Stimulated activated CD4-positive, alpha-beta T cell treated with anti-CD3 and anti-CD28 coated beads, Interleukin-15, amount 100 ng/mL, for 1 hour (primary cell): Measurements from ENCODE around the gene PTPRN.
"Not testable (repeated sequence)": the region's sequence is repeated elsewhere in the genome, so short reads cannot be mapped to it uniquely, and the experiment has no call there.

ENCODE experiments used
- DNase-seq, 2 donors: peaks; one replicate each; pipeline ENCODE4 v3.0.0-alpha.2; 2020; ENCODE audit warnings: low read depth in 1 of 2, low spot score in 1 of 2

The PTPRN gene

GRCh38 chr2:219270055-219270372, 39.2 kb downstream of the PTPRN start:
- DNase-seq, result no peak

- no peak for DNase-seq
Measured at GRCh38 chr2:219269362-219270054, 39.7 kb downstream of the PTPRN start.

GRCh38 chr2:219268294-219268693, 40.9 kb downstream of the PTPRN start:
- no peak for DNase-seq

- no peak for DNase-seq
Measured at GRCh38 chr2:219266886-219267285, 42.3 kb downstream of the PTPRN start.

- no peak for DNase-seq
Measured at GRCh38 chr2:219266232-219266631, 43.0 kb downstream of the PTPRN start.

- no peak for DNase-seq
Measured at GRCh38 chr2:219261024-219261855, 48.0 kb downstream of the PTPRN start.

GRCh38 chr2:219258942-219259341, 50.3 kb downstream of the PTPRN start:
- not testable (repeated sequence) for DNase-seq

- no peak for DNase-seq
Measured at GRCh38 chr2:219254590-219255201, 54.5 kb downstream of the PTPRN start.

- peak; percentile 88 to 89 for DNase-seq
Measured at GRCh38 chr2:219253753-219254589, 55.2 kb downstream of the PTPRN start, which contains the start of gene TUBA4A. Gene TUBA4A (minus strand): TSS chr2:219253918. CDS start chr2:219253858, 60 bp downstream.

GRCh38 chr2:219252900-219253752, 56.1 kb downstream of the PTPRN start, which contains the start of gene TUBA4B:
Gene TUBA4B (plus strand): TSS chr2:219253243. CDS start chr2:219253408, 165 bp downstream.
- DNase-seq, result peak; percentile 17 to 21

- no peak for DNase-seq
Measured at GRCh38 chr2:219252570-219252899, 56.7 kb downstream of the PTPRN start.

- DNase-seq, result peak in 1 of 2 donors; percentile 8
Measured at GRCh38 chr2:219252084-219252483, 57.1 kb downstream of the PTPRN start.

GRCh38 chr2:219251656-219252055, 57.5 kb downstream of the PTPRN start:
- DNase-seq, result no peak

- no peak for DNase-seq
Measured at GRCh38 chr2:219250049-219250781, 59.0 kb downstream of the PTPRN start.

GRCh38 chr2:219249203-219249980, 59.8 kb downstream of the PTPRN start:
- peak in 1 of 2 donors; percentile 14 for DNase-seq

- DNase-seq, result no peak
Measured at GRCh38 chr2:219248845-219249202, 60.4 kb downstream of the PTPRN start.

- DNase-seq, result peak; percentile 27 to 31
Measured at GRCh38 chr2:219247678-219248642, 61.2 kb downstream of the PTPRN start.

- no peak for DNase-seq
Measured at GRCh38 chr2:219246559-219246958, 62.6 kb downstream of the PTPRN start.
